K562 (cell line): ENCODE results near the gene KRTAP9-7. TPM values are rescaled to one million over a fixed set of nuclear protein-coding genes. Genes with fewer than 3 reads are reported as not detected.

Experiments
- ATAC-seq: fragments of 200-7000 bp; cut with Tn5 transposase; 3 replicates; pipeline ENCODE4 v1.9.1; 2020; ENCODE audit warnings: moderate library complexity
- BruUV-seq: library from RNA; stranded (reverse); fragments of 400-500 nt; replicated peaks from 2 replicates; lab custom pipeline; 2021; lab: Mats Ljungman, UMichigan
- CTCF ChIA-PET: fragments of 300-600 bp; formaldehyde crosslinking; extraction: SDS; loops from one replicate; lab custom pipeline; 2021; ENCODE audit warnings: low intra/inter-chr PET ratio; lab: Yijun Ruan, JAX
- POLR2A ChIA-PET: fragments of 300-600, 350-650 bp; sonication (Branson Sonifier 250); formaldehyde crosslinking; extraction: SDS; loops from one replicate; lab custom pipeline; 2021; ENCODE audit warnings: antibody characterized with exemption, inconsistent platforms; lab: Yijun Ruan, JAX
- DNase-seq, 4 experiments: peaks; one replicate each; pipeline versions ENCODE4 v3.0.0 to v3.0.0-alpha.2; 2011 to 2018; ENCODE audit warnings: low spot score in 3 of 4, mixed read lengths in 3 of 4; ENCODE audit errors: extremely low read depth in 1 of 4
- FAIRE-seq: peaks from 2 replicates; lab custom pipeline; 2011; peaks lifted over from hg19 to GRCh38; lab: Jason Lieb, UNC
- H2AFZ ChIP-seq: 2 replicates; pipeline ENCODE4 v1.6.0; 2011; ENCODE audit warnings: low read depth, low read length, control low read depth, inconsistent platforms
- H3K27ac ChIP-seq: fragments of 200-600 bp; 3 replicates; pipeline ENCODE4 v1.8.0; 2011; ENCODE audit warnings: low read depth, mild to moderate bottlenecking, control low read depth, inconsistent platforms, low read length, moderate library complexity, mixed read lengths; ENCODE audit errors: extremely low read depth
- H3K27me3 ChIP-seq, 2 experiments: fragments of 300-600 bp in 1 of 2; 2 replicates in 1 of 2; 3 replicates in 1 of 2; pipeline versions ENCODE4 v1.6.0 to v1.8.0; 2011; ENCODE audit warnings: inconsistent platforms in 2 of 2, low read length in 2 of 2, mild to moderate bottlenecking in 1 of 2, mixed read lengths in 1 of 2, moderate library complexity in 1 of 2; ENCODE audit not compliant: control insufficient read depth in 2 of 2, insufficient read depth in 2 of 2
- H3K36me3 ChIP-seq: fragments of 300-600 bp; 3 replicates; pipeline ENCODE4 v1.8.0; 2011; ENCODE audit warnings: mild to moderate bottlenecking, low read length, inconsistent platforms; ENCODE audit not compliant: control insufficient read depth, insufficient read depth
- H3K4me1 ChIP-seq, 2 experiments: fragments of 200-600 bp in 1 of 2; replicated peaks in 1 of 2; 2 replicates in 1 of 2; 3 replicates in 1 of 2; pipeline versions ENCODE4 v1.5.1 to v1.8.0; 2011; ENCODE audit warnings: inconsistent platforms in 2 of 2, low read length in 2 of 2, mild to moderate bottlenecking in 1 of 2, mixed read lengths in 1 of 2, moderate library complexity in 1 of 2; ENCODE audit not compliant: control insufficient read depth in 2 of 2, insufficient read depth in 2 of 2
- H3K4me2 ChIP-seq: 2 replicates; pipeline ENCODE4 v1.6.1; 2011; ENCODE audit warnings: low read length, control low read depth, inconsistent platforms, mixed read lengths; ENCODE audit not compliant: insufficient read depth
- H3K4me3 ChIP-seq: fragments of 200-600 bp; sonication (generic), shearing (Covaris generic); 2 replicates; pipeline ENCODE4 v1.5.1; 2016; ENCODE audit warnings: control low read depth, inconsistent platforms
- H3K79me2 ChIP-seq: fragments of 200-600 bp; 3 replicates; pipeline ENCODE4 v1.8.0; 2011; ENCODE audit warnings: low read length, inconsistent platforms; ENCODE audit not compliant: control insufficient read depth, insufficient read depth
- H3K9ac ChIP-seq, 2 experiments: 2 replicates each; pipeline versions ENCODE4 v1.6.0 to v1.6.1; 2011; ENCODE audit warnings: low read depth in 2 of 2, low read length in 2 of 2, control low read depth in 1 of 2, inconsistent platforms in 1 of 2, mild to moderate bottlenecking in 1 of 2, mixed read lengths in 1 of 2; ENCODE audit not compliant: insufficient read depth in 1 of 2
- H3K9me1 ChIP-seq: one replicate; pipeline ENCODE4 v1.6.0; 2011; ENCODE audit warnings: inconsistent platforms, mild to moderate bottlenecking, low read length, moderate library complexity; ENCODE audit not compliant: control insufficient read depth, insufficient read depth
- H3K9me3 ChIP-seq: replicated peaks from 2 replicates; pipeline ENCODE4 v1.5.1; 2011; ENCODE audit warnings: low read depth, low read length, inconsistent platforms; ENCODE audit not compliant: control insufficient read depth, insufficient read depth
- H4K20me1 ChIP-seq: replicated peaks from 2 replicates; pipeline ENCODE4 v1.6.1; 2011; ENCODE audit warnings: low read length, inconsistent platforms, mixed read lengths; ENCODE audit not compliant: control insufficient read depth, insufficient read depth
- COPS2 ChIP-seq: fragments of 450-650 bp; conservative IDR thresholded peaks from 2 replicates; pipeline ENCODE4 v1.6.1; 2016; ENCODE audit warnings: mild to moderate bottlenecking, moderate library complexity
- ESRRB ChIP-seq: fragments of 250-450 bp; sonication (Bioruptor Pico); IDR thresholded peaks from 2 replicates; pipeline ENCODE4 v1.5.0; 2020; ENCODE audit warnings: mild to moderate bottlenecking, moderate library complexity, borderline replicate concordance
- FOS ChIP-seq: IDR thresholded peaks from 3 replicates; pipeline ENCODE4 v1.6.1; 2011; ENCODE audit not compliant: insufficient read length; ENCODE audit errors: extremely low read depth
- TCFL5 ChIP-seq: fragments of 250-450 bp; sonication (Bioruptor Pico); conservative IDR thresholded peaks from 2 replicates; pipeline ENCODE4 v1.6.1; 2021; ENCODE audit warnings: mild to moderate bottlenecking, moderate library complexity, matching md5 sums
- ZNF143 ChIP-seq: sonication (generic); formaldehyde crosslinking; IDR thresholded peaks from 2 replicates; pipeline ENCODE4 v1.9.0; 2022; ENCODE audit warnings: mild to moderate bottlenecking, missing genetic modification reagents
- ZNF644 ChIP-seq: fragments of 200-800 bp; sonication (Bioruptor generic); IDR thresholded peaks from 2 replicates; pipeline ENCODE4 v1.6.1; 2016; ENCODE audit warnings: low read depth, missing genetic modification characterization, missing compliant biosample characterization
- WGBS: fragments of 100-300 bp; shearing (Covaris generic); methylation state at CpG from one replicate; pipeline ENCODE4 v1.1.6; 2016; ENCODE audit warnings: low coverage, mixed read lengths; ENCODE audit not compliant: insufficient coverage; ENCODE audit errors: missing lambda C conversion rate; 5-methylcytosine and 5-hydroxymethylcytosine counted together
- in situ Hi-C: fragments of 300-500 bp; cut with MboI; formaldehyde crosslinking; loops from 4 replicates; pipeline ENCODE4 v1.15.0; 2018; ENCODE audit warnings: inconsistent platforms, mixed read lengths
- intact Hi-C: fragments of 100-400 bp; cut with micrococcal nuclease; formaldehyde crosslinking; loops from 2 replicates; pipeline ENCODE4 v1.14.2; 2022
- polyA plus RNA-seq, 8 experiments: library from polyadenylated mRNA; depleted of rRNA in 4 of 8; stranded (reverse) in 5 of 8; unstranded in 3 of 8; fragments of >200 nt; fragmentation: Nextera tagmentation in 2 of 8; fragmentation: Illumina TruSeq in 1 of 8; extraction: Ambion mirVana in 2 of 8; extraction: Trizol in 1 of 8; gene quantifications; 2 replicates each; pipeline versions ENCODE4 v1.2.1 to v1.2.3, GENCODE V29; 2011 to 2014; ENCODE audit warnings: inconsistent platforms in 1 of 8, missing spikeins in 1 of 8
- total RNA-seq, 7 experiments: library from RNA; depleted of rRNA in 6 of 7; stranded (reverse); fragments of >200 nt in 6 of 7; fragmentation: Illumina TruSeq in 2 of 7; extraction: Trizol in 2 of 7; gene quantifications; 2 replicates each; pipeline versions ENCODE4 v1.2.1 to v1.2.3, GENCODE V29; 2011 to 2021; ENCODE audit warnings: low replicate concordance in 1 of 7
- TF ChIP-seq, protein P1 (sequence below), 2 experiments: fragments of 450-650 bp; formaldehyde crosslinking in 1 of 2; IDR thresholded peaks; 2 replicates each; pipeline versions ENCODE4 v1.4.0 to v1.6.1; 2014 to 2020; ENCODE audit warnings: mild to moderate bottlenecking in 2 of 2, borderline replicate concordance in 1 of 2, low read depth in 1 of 2
- TF ChIP-seq, protein P2 (sequence below): fragments of 250-450 bp; sonication (Bioruptor Pico); IDR thresholded peaks from 2 replicates; pipeline ENCODE4 v1.5.0; 2022; ENCODE audit warnings: mild to moderate bottlenecking

Gene KRTAP9-7
- total and polyA plus RNA-seq, 9 of the 15 experiments (the other 6 are each of a cell fraction or from before 2014, with no cell fraction given), result not detected

DNA sequence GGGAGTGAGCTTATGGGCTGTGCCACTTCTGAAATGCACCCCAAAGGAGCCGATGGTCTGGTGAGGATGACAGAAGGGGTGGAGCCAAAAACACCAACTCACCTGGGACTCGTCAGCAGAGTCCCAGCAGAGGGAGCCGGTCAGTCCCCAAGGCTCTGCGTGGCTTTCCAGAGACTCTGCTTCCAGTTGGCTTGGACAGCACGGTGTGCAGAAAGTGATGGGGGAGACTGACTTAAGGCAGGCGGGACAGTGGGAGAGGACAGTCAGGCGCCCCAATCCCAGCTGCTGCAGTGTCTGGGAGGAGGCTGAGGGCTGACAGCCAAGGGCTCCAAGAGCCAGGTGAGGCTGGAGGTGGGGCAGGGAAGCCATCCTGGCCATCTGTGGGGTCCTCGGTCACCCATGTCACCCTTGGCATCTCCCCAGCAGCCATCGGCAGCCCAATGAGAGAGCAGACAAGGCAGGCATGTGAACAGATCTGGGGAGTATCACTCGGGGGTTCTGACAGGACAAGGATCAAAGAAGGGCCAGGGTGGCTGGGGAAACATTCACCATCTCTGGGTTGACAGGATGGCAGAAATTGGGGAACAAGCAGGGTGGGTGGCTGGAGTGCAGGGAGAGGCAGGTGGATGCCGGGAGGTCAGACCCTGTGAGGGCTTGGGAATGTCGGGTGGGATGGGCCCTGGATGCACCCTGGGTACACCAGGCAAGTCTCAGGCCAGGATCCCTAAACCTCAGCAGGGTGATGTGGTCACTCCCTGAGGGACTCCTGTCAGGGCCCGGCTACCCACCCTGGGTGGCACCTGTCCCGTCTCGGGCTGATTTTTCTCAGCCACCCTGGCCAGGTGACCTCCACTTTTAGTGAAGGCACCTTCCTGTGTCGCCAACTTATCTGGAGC lies 48.9 kb downstream of the KRTAP9-7 start:
- Histone ChIP-seq H3K9ac (no peak overlapping the region), H3K27ac (no peak overlapping the region), H3K27me3 (no peaks in the 10 kb centered on the region; a peak in 1 of 5 replicates), H4K20me1 (no peaks in the 10 kb centered on the region; the same call in 1 of the 2 replicates), H3K36me3 (no peaks in the 10 kb centered on the region), H3K9me1 (no peaks in the 10 kb centered on the region), H3K4me1 (no peaks in the 10 kb centered on the region), H3K79me2 (no peaks in the 10 kb centered on the region), H3K4me2 (no peak overlapping the region), H2AFZ (no peak overlapping the region), H3K9me3 (no peaks in the 10 kb centered on the region), H3K4me3 (no peak overlapping the region)
- ChIA-PET POLR2A (interaction anchor here (1.1 kb wide), 1 partner anchor 12 kb away, joined by 3 read pairs; no protein-coding TSS in a partner anchor), CTCF (interaction anchor here (1.0 kb wide), 1 partner anchor 224 kb away, joined by 3 read pairs; no protein-coding TSS in a partner anchor)
- intact Hi-C loops, result loop anchor here (5.0 kb wide), 1 partner anchor 417 kb away; no protein-coding TSS in a partner anchor
- FAIRE-seq (no peak), ATAC-seq (peak; percentile 66), DNase-seq (peak in 1 of 4 experiments; percentile 16)
- 1% methylated on average over 16 of the region's 16 CpGs for WGBS
- BruUV-seq, result no TSS peak
- in situ Hi-C loops, result no loop called here
- TF ChIP-seq ZNF143, result no peak
- TF ChIP-seq TCFL5 (CRISPR knock-in tag), result no peak
- no peak for TF ChIP-seq FOS
- TF ChIP-seq COPS2, result no peak
- TF ChIP-seq, protein P1, sequence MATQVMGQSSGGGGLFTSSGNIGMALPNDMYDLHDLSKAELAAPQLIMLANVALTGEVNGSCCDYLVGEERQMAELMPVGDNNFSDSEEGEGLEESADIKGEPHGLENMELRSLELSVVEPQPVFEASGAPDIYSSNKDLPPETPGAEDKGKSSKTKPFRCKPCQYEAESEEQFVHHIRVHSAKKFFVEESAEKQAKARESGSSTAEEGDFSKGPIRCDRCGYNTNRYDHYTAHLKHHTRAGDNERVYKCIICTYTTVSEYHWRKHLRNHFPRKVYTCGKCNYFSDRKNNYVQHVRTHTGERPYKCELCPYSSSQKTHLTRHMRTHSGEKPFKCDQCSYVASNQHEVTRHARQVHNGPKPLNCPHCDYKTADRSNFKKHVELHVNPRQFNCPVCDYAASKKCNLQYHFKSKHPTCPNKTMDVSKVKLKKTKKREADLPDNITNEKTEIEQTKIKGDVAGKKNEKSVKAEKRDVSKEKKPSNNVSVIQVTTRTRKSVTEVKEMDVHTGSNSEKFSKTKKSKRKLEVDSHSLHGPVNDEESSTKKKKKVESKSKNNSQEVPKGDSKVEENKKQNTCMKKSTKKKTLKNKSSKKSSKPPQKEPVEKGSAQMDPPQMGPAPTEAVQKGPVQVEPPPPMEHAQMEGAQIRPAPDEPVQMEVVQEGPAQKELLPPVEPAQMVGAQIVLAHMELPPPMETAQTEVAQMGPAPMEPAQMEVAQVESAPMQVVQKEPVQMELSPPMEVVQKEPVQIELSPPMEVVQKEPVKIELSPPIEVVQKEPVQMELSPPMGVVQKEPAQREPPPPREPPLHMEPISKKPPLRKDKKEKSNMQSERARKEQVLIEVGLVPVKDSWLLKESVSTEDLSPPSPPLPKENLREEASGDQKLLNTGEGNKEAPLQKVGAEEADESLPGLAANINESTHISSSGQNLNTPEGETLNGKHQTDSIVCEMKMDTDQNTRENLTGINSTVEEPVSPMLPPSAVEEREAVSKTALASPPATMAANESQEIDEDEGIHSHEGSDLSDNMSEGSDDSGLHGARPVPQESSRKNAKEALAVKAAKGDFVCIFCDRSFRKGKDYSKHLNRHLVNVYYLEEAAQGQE (IDR thresholded peaks at IDR 0.05; ENCODE audit: borderline replicate concordance), result peak; percentile 15; the same call in 1 of the 2 replicates
- TF ChIP-seq, protein P1 (CRISPR knock-in tag; IDR thresholded peaks at IDR 0.05; ENCODE audit: low read depth), result no peak
- no peak for TF ChIP-seq ZNF644 (tag)
- TF ChIP-seq ESRRB (CRISPR knock-in tag), result no peak
- TF ChIP-seq, protein P2, sequence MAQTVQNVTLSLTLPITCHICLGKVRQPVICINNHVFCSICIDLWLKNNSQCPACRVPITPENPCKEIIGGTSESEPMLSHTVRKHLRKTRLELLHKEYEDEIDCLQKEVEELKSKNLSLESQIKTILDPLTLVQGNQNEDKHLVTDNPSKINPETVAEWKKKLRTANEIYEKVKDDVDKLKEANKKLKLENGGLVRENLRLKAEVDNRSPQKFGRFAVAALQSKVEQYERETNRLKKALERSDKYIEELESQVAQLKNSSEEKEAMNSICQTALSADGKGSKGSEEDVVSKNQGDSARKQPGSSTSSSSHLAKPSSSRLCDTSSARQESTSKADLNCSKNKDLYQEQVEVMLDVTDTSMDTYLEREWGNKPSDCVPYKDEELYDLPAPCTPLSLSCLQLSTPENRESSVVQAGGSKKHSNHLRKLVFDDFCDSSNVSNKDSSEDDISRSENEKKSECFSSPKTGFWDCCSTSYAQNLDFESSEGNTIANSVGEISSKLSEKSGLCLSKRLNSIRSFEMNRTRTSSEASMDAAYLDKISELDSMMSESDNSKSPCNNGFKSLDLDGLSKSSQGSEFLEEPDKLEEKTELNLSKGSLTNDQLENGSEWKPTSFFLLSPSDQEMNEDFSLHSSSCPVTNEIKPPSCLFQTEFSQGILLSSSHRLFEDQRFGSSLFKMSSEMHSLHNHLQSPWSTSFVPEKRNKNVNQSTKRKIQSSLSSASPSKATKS (CRISPR knock-in tag), result no peak
